ENCODE data around the gene NFXL1.

NFXL1 gene

DNA sequence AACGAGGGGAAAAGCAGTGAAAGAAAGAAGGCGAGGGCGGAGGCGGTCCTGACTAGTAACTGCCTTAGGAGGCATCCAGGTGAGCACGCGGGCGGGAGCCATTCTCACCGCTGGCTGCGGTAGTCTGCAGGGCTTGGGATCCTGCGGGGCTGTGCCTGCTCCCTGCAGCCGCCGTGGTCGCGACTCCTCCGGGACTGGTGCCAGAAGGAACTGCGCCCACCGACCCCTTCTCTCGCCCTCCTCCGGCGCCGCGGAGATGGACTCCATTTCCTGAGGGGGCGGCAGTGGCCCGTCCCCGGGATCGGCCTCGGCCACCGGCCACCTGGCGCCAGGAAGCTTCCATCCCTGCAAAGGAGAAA, 543 bp downstream of the NFXL1 start:
- TF ChIP-seq GATA3 (IDR thresholded peaks at IDR 0.05; ENCODE audit: low read depth, low read length), result no peak
- no peak for TF ChIP-seq GATA2 (IDR thresholded peaks at IDR 0.05; ENCODE audit: low read depth, low read length)

GRCh38 chr4:47913330-47913729, 1.1 kb downstream of the NFXL1 start:
- no peak for TF ChIP-seq GATA2 (IDR thresholded peaks at IDR 0.05; ENCODE audit: low read depth, low read length)
- TF ChIP-seq GATA3 (IDR thresholded peaks at IDR 0.05; ENCODE audit: low read depth, low read length), result no peak

DNA sequence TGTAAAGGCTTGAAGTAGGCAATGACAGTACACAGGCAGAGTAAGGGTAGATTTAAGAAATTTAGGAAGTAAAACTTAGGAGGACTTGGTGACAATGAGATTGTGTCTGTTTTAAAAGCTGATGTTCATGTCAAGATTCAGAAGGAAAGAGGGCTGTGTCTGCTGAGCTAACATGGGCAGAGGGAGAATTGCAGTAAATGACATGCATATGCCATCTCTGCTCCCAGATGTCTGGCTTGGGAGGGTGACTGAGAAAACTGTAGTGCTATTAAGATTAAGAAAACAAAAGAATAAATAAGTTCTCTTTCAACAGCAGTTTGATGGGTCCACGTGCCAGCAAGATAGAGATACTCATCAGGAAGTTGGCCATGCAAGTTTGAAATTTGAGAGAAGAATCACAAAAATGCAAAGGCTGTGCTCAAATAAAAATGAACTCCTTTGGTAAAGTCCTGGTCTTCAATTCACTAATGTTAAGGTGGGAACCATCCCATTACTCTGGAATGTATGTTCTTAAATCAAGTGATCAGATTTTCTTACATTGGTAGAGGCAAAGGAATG, 7.2 kb downstream of the NFXL1 start:
- TF ChIP-seq GATA3 (IDR thresholded peaks at IDR 0.05; ENCODE audit: low read depth, low read length), result no peak
- TF ChIP-seq GATA2 (IDR thresholded peaks at IDR 0.05; ENCODE audit: low read depth, low read length), result no peak

GRCh38 chr4:47899639-47900038, 14.7 kb downstream of the NFXL1 start:
- no peak for TF ChIP-seq GATA2 (IDR thresholded peaks at IDR 0.05; ENCODE audit: low read depth, low read length)
- no peak for TF ChIP-seq GATA3 (IDR thresholded peaks at IDR 0.05; ENCODE audit: low read depth, low read length)

DNA sequence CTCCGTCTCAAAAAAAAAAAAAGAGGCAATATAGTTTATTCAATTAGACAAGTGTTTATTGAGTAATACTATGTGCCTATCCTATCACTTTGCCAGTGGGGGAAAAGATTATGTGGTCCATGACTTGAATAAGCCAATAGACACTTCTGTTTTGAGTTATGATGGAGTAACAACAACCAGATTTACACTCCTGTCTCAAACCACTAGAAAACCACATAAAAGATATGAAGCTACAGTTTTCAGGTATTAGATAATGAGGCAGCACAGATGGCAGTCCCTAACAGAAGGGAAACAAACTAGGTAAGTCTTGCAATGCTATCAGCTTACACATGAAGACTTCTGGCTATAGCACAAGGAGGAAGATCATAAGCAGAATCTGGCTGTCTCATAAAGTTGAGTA, 22.5 kb downstream of the NFXL1 start:
- TF ChIP-seq GATA3 (IDR thresholded peaks at IDR 0.05; ENCODE audit: low read depth, low read length), result no peak
- TF ChIP-seq GATA2 (IDR thresholded peaks at IDR 0.05; ENCODE audit: low read depth, low read length), result no peak

DNA sequence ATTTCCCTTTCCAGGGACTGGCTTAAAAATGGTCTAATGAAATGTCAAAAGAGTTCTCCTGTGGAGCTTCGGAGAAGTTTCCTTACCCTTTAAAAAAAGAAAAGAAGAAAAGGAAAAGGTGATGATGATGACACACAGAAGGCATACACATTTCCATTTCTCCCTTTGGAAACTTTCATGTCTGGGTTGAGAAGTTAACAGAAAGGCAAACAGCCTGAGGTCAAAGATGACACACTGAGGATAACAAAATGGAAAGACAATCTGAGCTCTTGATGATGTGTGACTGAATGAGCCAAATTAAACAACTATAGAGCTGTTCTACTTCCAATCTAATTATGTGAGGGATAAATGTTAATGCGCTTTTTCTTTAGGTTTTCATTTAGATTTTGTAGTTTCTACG, 32.2 kb downstream of the NFXL1 start:
- TF ChIP-seq GATA3 (IDR thresholded peaks at IDR 0.05; ENCODE audit: low read depth, low read length) (no peak), GATA2 (IDR thresholded peaks at IDR 0.05; ENCODE audit: low read depth, low read length) (no peak)

- TF ChIP-seq GATA3 (IDR thresholded peaks at IDR 0.05; ENCODE audit: low read depth, low read length) (no peak), GATA2 (IDR thresholded peaks at IDR 0.05; ENCODE audit: low read depth, low read length) (no peak)
Observed at GRCh38 chr4:47879458-47879857, 34.9 kb downstream of the NFXL1 start.

- TF ChIP-seq GATA2 (IDR thresholded peaks at IDR 0.05; ENCODE audit: low read depth, low read length) (no peak), GATA3 (IDR thresholded peaks at IDR 0.05; ENCODE audit: low read depth, low read length) (no peak)
Observed at GRCh38 chr4:47876784-47877546, 37.4 kb downstream of the NFXL1 start.

- TF ChIP-seq GATA3 (IDR thresholded peaks at IDR 0.05; ENCODE audit: low read depth, low read length) (no peak), GATA2 (IDR thresholded peaks at IDR 0.05; ENCODE audit: low read depth, low read length) (no peak)
Observed at GRCh38 chr4:47876310-47876709, 38.1 kb downstream of the NFXL1 start.

GRCh38 chr4:47873877-47874541, 40.4 kb downstream of the NFXL1 start:
- no peak for TF ChIP-seq GATA3 (IDR thresholded peaks at IDR 0.05; ENCODE audit: low read depth, low read length)
- no peak for TF ChIP-seq GATA2 (IDR thresholded peaks at IDR 0.05; ENCODE audit: low read depth, low read length)

GRCh38 chr4:47863486-47863885, 50.9 kb downstream of the NFXL1 start:
- TF ChIP-seq GATA2 (IDR thresholded peaks at IDR 0.05; ENCODE audit: low read depth, low read length), result no peak
- TF ChIP-seq GATA3 (IDR thresholded peaks at IDR 0.05; ENCODE audit: low read depth, low read length), result no peak

DNA sequence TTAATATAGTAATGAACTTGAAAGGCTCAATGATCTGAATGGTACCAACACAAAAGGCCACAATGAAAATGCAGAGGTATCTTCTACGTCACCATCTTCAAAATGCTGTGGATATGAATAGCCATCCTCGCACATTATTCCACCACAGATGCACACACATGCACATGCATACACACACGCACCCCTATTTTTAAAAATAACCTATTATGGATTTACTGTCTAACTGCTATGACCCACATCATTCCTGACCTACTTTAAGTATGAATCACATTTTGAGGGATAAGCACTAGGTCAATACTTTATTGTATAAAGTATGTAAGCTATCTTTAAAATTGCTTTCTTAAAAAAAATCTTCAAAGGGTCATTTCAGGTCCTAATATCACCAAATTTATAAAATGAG, 52.1 kb downstream of the NFXL1 start:
- TF ChIP-seq GATA2 (IDR thresholded peaks at IDR 0.05; ENCODE audit: low read depth, low read length) (no peak), GATA3 (IDR thresholded peaks at IDR 0.05; ENCODE audit: low read depth, low read length) (no peak)

- TF ChIP-seq GATA2 (IDR thresholded peaks at IDR 0.05; ENCODE audit: low read depth, low read length) (no peak), GATA3 (IDR thresholded peaks at IDR 0.05; ENCODE audit: low read depth, low read length) (no peak)
Observed at GRCh38 chr4:47860305-47860704, 54.1 kb downstream of the NFXL1 start.

- TF ChIP-seq GATA2 (IDR thresholded peaks at IDR 0.05; ENCODE audit: low read depth, low read length) (no peak), GATA3 (IDR thresholded peaks at IDR 0.05; ENCODE audit: low read depth, low read length) (no peak)
Observed at GRCh38 chr4:47858006-47858405, 56.4 kb downstream of the NFXL1 start.

DNA sequence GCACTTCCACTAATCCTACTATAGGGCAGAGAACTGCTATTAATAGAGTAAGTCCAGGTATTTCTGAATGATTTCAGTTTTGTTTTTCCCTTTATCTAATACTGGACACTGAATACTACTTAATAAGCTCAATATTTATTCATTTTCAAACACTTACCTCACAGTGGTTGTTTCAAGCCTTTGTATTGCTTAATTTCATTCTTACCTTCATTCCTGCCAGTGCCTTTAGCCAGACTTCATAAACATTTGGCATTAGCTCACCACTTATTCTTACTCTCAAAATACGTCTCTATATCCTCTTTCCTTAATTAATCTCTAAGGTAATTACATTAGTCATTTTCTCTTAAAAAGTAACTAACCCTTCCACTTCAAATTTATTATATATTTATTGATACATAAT, 57.7 kb downstream of the NFXL1 start:
- no peak for TF ChIP-seq GATA3 (IDR thresholded peaks at IDR 0.05; ENCODE audit: low read depth, low read length)
- no peak for TF ChIP-seq GATA2 (IDR thresholded peaks at IDR 0.05; ENCODE audit: low read depth, low read length)
